Skin epidermis (tissue), 12 donors: Measurements from ENCODE around the gene VSTM5.
A peak's percentile ranks its signal among the peaks of the same experiment; 100 is the strongest.

Source experiments
- H3K27ac ChIP-seq, 21 experiments: fragments of 200-600 bp; sonication (generic) in 11 of 21; one replicate each; pipeline ENCODE4 v1.5.0; 2020; ENCODE audit warnings: mild to moderate bottlenecking in 3 of 21, inconsistent platforms in 2 of 21, moderate library complexity in 2 of 21
- H3K4me3 ChIP-seq, 7 experiments: fragments of 200-600 bp; sonication (generic) in 2 of 7; one replicate each; pipeline ENCODE4 v1.5.0; 2020; ENCODE audit warnings: inconsistent platforms in 2 of 7, mild to moderate bottlenecking in 2 of 7, moderate library complexity in 1 of 7

The VSTM5 gene

GRCh38 chr11:93844568-93844967, 5.8 kb downstream of the VSTM5 start:
- H3K4me3 ChIP-seq, result no peak overlapping the region
- peak overlapping the region in 1 of 21 experiments; percentile 1 for H3K27ac ChIP-seq

- Histone ChIP-seq H3K4me3 (no peak overlapping the region), H3K27ac (no peak overlapping the region)
These were observed 6.5 kb downstream of the VSTM5 start for GRCh38 chr11:93843906-93844305.

DNA sequence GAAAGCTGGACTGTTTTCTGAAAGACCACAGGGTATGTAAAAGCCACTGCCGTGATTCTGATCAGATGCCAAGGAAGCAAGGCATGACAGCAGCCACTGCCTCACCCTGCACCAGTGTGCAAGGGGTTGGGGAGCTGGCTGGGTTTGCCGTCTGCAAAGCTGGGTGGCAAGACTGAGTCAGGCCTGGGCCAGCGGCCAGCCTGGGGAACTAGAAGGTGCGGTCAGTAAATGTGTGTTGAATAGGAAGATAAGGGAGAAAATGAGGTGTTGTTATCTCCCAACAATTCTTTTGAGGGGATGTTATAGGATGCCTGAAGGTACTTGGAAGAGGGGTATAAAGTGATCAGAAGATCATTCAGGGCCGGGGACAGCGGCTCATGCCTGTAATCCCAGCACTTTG, 8.0 kb downstream of the VSTM5 start:
- H3K4me3 ChIP-seq, result no peak overlapping the region

DNA sequence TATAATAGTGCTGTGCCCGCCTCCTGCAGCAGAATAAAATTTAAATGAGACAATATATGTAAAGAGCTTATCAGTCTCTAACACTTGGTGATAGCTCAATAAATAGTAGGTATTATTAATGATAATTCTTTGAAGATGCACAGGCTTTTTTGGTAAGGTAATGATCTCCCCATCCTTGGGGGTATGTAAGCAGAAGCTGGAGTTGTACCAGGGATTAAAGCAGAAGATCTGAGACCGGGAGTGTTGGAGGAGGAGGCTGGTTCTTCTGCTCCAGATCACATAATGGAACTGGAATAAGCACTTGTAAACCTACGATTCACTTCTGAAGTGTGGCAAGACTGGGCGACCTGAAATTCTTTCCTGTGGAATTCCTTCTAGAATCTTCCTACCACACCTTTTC, 8.4 kb downstream of the VSTM5 start:
- H3K4me3 ChIP-seq, result no peak overlapping the region
- no peak overlapping the region for H3K27ac ChIP-seq

More for the DNA sequence above, 8.0 kb downstream of the VSTM5 start:
- H3K27ac ChIP-seq, result no peak overlapping the region

DNA sequence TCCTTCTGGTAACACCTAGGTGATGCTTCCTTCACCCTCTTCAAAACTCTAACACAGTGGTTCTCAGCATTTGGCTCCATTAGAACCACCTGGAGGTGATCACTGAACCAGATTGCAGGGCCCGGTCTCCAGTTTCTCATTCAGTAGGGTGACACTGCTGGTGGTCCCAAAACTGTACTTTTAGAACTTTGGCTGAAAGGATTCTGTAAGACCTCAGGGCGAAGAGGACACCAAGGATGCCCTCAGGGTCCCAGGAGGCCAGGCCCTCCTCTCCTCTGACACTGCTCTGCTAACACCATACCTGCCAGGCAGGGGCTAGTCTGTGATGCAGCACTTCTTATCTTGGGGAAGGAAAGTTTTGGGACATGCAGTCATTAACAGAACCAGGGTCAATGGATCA, 9.0 kb downstream of the VSTM5 start:
- Histone ChIP-seq H3K4me3 (no peak overlapping the region), H3K27ac (no peak overlapping the region)

- no peak overlapping the region for H3K4me3 ChIP-seq
These were observed 9.4 kb downstream of the VSTM5 start for GRCh38 chr11:93840981-93841380.

GRCh38 chr11:93840180-93840579, 10.2 kb downstream of the VSTM5 start:
- no peak overlapping the region for H3K27ac ChIP-seq
- H3K4me3 ChIP-seq, result no peak overlapping the region

More at GRCh38 chr11:93840981-93841380, 9.4 kb downstream of the VSTM5 start:
- no peak overlapping the region for H3K27ac ChIP-seq

- no peak overlapping the region for H3K4me3 ChIP-seq
- no peak overlapping the region for H3K27ac ChIP-seq
These were observed 11.5 kb downstream of the VSTM5 start for GRCh38 chr11:93838967-93839366.

DNA sequence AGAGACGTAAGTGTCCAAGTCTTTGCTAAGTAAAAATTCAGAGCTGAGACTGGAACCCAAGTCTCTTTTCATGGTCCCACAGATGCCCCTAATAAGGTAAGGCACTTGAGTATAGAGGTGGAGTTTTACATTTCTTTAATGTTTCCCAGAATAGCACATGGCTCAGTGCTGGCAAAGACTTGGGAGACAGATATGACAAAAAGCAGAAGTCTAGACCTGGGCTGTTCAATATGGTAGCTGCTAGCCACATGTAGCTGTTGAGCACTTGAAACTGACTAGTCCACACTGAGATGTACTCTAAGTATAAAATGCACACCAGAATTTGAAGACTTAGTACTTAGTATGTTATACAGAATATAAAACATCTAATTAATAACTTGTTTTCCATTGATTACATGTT, 17.6 kb downstream of the VSTM5 start:
- H3K4me3 ChIP-seq, result no peak overlapping the region
- H3K27ac ChIP-seq, result no peak overlapping the region

DNA sequence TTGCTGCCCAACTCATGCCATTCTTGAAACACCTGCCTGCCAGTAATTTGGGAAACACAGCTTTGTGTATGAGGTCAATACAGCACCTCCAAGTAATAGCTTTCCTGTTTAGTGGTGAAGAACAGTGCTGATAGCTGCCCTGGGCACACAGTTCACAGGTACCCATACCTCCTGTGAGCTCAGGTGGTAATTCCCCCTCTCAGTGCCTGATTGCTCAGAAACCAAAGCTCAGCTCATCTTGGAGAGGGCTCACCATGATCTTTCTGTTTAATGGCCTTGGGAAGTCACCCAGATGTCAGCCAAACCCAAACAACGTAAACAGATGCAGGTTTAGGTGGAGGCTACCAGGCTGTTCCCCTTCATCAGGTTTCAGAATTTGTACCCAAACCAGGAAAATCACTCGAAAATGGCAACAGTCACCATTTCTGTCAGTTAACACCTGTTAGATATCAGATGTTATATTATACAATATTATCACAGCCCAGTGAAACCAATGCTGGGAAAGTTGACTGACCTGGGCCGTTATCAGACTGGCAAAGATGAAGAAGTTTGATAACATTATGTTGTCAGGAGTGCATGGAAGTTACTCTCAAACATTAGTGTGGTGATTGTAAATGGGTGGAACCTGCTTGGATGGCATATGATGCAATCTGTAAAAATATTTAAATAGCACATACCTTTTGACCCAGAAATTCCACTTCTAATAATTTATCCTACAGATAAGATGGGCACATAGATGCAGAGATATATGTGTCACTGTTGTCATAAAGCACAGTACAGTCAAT, 18.9 kb downstream of the VSTM5 start:
- H3K27ac ChIP-seq, result no peak overlapping the region
- H3K4me3 ChIP-seq, result no peak overlapping the region

DNA sequence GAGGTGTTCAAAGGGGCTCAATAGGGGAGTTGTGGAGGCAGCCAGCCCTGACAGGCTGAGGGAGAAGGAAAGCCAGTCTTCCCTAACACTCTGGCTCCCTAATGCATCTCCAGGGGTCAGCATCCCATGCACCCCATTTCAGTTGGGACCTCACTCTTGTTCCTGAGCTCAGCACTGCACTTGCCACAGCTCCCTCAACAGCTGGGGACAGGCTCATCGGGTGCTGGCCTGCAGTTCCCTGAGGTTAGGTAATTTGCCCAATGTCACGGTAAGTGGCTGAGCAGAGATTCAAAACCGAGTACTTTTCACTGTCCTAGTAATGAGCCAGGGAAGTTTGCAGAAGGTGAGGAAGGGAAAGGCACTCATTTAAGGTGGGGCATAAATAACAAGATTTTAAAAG, 20.8 kb downstream of the VSTM5 start:
- Histone ChIP-seq H3K27ac (no peak overlapping the region), H3K4me3 (no peak overlapping the region)

DNA sequence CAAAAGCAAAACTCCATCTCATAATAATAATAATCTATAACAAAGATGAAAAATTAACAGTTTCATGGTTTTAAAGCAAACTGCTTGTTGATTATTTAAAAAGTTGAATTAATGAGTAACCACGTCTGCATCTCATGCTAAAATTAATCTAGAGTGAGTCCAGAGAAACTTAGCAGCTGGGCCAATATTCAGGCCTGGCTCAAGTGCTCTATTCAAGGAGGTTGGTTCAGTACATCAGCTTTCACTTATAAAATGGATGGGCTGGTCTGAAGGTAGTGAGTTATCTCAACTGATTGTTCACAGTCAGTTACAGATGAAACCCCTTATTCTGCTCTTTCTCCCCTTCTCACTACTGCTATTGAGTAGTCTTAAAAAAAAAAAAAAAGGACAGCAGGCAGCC, 23.1 kb downstream of the VSTM5 start:
- no peak overlapping the region for H3K27ac ChIP-seq

DNA sequence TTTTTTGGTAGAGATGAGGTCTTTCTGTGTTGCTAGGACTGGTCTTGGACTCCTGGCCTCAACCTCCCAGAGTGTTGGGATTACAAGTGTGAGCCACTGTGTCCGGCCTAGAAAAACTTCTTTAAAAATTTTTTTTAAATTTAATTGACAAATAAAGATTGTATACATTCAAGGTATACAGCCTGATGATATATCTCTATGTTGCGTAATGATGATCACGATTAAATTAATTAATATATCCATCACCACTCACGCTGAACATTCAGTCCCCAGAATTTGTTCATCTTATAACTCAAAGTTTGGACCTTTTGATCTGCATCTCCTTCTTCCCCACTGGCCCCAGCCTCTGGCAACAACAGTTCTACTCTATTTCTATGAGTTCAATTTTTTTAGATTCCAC, 27.2 kb downstream of the VSTM5 start:
- no peak overlapping the region for H3K4me3 ChIP-seq
- no peak overlapping the region for H3K27ac ChIP-seq

More for the DNA sequence above, 23.1 kb downstream of the VSTM5 start:
- no peak overlapping the region for H3K4me3 ChIP-seq

DNA sequence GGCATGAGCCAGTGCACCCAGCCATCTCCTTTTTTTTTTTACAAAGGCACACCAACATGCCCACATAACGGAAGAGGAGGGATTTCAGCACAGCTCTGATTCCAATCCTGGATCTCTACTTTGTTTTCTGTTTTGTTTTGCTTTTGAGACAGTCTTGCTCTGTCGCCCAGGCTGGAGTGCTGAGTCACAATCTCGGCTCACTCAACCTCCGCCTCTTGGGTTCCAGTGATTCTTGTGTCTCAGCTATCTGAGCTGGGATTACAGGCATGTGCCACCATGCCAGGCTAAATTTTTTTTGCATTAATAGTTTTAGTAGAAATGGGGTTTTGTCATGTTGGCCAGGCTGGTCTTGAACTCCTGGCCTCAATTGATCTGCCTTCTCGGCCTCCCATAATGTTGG, 28.1 kb downstream of the VSTM5 start:
- no peak overlapping the region for H3K27ac ChIP-seq
- H3K4me3 ChIP-seq, result no peak overlapping the region

DNA sequence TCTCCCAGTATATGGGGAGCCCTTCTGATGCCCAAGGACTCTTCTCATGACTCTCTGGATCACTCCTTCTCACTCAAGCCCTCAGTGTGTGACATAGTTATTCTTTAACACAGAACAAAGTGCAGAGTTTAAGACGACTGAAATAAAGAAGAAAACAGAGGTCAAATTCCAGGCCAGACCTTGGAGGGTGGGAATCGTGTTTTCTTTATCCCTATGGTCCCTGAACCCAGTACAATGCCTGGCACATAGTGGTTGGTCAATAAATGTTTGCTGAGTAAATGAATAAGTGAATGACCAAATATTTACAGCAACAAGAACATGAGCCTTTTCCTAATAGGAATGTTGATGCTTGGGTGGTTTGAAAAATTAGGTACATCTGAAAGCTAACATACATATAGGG, 28.8 kb downstream of the VSTM5 start:
- no peak overlapping the region for H3K4me3 ChIP-seq
- H3K27ac ChIP-seq, result no peak overlapping the region

DNA sequence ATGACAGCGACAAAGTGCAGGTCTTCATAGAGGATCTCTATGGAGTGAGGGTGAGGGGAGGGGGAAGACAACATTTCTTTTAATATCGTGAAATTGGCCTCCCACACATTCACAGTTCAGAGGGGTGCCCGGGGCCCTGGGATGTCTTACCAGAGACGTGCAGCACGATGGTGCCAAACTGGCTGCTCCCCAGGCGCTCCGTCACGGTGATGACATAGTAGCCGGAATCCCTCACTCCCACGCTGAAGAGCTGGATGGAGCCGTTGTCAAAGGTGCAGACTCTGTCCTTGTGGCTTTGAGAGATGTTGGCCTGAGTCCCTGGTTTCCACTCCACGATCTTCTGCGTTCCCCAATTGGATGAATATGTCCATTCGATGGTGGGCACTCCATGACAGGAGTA, 29.6 kb downstream of the VSTM5 start:
- Histone ChIP-seq H3K27ac (no peak overlapping the region), H3K4me3 (no peak overlapping the region)

DNA sequence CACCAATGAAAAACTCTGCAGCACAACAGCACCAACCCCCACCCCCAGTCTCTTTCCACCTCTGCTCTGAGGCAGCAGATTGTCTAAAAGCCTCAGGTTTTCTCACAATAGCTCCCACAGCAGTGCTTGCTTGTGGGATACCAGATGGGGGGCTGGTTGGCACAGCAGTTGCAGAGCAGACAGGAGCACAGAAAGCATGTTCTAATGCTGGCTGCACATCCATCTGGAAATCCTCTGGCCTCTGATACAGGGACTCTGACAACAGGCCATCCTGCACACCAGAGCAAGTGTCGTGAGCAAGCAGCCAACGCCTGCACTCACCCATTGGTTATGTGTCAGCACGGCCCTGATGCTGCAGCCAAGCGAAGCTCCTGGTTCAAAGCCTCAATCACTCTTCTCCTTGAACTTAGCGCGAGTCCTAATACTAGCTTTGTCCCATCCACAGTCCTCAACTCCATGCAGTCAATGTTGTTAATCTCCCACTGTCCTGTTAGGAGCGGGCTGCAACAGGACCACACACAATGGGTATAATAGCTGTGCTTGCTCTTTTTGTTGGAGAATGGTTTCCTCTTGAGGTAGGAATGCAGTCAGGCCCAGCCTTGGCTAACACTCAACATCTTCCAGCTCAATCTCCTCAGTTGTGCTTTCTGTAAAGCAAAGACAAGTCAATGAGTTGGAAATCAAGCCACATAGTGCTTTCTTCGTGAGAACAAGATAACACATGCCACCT, 30.3 kb downstream of the VSTM5 start:
- no peak overlapping the region for H3K4me3 ChIP-seq
- H3K27ac ChIP-seq, result no peak overlapping the region

- H3K4me3 ChIP-seq, result no peak overlapping the region
- no peak overlapping the region for H3K27ac ChIP-seq
These were observed 32.7 kb downstream of the VSTM5 start for GRCh38 chr11:93817426-93818348.

DNA sequence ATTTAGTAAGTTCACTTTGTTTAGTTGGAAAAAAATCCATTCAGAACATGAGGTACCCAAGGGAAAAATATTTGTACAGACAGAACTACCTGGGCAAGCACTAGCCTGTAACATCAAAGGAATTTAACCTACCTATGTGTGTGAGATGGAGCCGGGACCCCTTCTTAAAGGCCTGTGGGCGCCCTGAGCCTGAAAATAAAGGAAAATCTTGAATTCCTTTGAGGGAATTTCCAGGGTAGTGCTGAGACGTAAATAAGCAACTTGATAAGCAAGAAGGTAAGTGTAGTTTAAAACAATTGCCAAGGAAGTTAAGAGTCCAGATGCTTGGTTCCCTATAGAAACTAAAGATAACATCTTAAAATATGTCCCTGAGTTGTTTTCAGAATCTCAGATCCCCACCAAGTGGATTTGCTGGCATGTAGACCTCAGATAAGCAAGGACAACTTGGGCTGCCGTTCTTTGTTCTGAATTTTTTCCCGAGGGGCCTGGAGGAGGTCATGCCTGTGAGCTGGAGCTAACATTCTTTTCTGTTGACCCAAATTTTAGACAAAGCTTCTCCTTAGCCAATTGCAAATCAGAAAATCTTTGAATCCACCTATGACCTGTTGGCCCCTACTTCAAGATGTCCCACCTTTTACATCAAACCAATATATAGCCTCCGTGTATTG, 35.3 kb downstream of the VSTM5 start:
- no peak overlapping the region for H3K4me3 ChIP-seq
- H3K27ac ChIP-seq, result no peak overlapping the region

DNA sequence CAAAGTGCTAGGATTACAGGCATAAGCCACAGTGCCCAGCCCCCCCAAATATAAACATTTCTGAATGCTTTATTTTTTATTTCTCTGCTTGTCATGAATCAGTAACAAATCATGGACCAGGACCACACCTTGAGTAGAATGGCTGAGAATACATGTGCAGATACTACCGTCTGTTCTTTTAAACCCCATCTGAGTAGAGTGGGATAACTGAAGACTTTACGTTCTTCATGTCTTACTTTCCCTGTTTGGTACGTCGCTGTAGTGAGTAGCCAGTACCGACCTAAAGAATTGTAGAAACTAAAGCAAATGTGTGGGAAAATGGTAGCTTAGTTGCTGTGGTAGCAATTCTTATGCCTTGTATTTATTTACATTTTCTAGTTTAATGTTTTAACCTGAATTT, 36.4 kb downstream of the VSTM5 start:
- no peak overlapping the region for H3K4me3 ChIP-seq

More for the DNA sequence above, 36.4 kb downstream of the VSTM5 start:
- no peak overlapping the region for H3K27ac ChIP-seq
